Measurements from ENCODE around the gene PRSS35.

Gene PRSS35

DNA sequence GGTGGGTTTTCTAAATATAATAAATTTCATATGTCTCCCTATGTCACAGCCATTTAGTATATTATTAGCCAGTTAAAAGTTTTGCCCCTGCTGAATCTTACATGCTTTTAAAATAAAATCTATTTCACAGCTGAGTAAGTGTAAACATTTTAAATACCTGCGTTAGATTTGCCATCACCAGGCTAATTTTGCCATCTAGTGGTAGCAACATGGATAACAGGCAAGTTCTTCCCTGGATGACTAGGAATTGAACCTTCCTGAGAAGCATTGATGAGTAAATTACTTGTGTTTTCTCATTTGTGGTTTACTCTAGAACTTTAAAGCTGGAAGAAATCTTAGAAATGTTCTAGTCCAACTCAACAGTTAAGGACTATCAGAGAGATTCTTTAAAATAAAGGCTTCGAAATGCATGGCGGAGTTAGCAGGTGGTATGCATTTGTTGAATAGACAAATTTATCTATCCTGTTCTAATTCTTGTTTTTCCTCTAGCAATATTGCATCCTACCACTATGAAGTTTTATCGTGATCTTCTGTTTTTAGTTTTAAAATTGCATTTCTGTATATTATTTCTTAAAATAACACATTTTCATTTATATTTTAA is 2.6 kb downstream of the PRSS35 start:
- DNase-seq (ENCODE audit: low read depth): no peak
- TF ChIP-seq, protein P1, sequence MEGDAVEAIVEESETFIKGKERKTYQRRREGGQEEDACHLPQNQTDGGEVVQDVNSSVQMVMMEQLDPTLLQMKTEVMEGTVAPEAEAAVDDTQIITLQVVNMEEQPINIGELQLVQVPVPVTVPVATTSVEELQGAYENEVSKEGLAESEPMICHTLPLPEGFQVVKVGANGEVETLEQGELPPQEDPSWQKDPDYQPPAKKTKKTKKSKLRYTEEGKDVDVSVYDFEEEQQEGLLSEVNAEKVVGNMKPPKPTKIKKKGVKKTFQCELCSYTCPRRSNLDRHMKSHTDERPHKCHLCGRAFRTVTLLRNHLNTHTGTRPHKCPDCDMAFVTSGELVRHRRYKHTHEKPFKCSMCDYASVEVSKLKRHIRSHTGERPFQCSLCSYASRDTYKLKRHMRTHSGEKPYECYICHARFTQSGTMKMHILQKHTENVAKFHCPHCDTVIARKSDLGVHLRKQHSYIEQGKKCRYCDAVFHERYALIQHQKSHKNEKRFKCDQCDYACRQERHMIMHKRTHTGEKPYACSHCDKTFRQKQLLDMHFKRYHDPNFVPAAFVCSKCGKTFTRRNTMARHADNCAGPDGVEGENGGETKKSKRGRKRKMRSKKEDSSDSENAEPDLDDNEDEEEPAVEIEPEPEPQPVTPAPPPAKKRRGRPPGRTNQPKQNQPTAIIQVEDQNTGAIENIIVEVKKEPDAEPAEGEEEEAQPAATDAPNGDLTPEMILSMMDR (conservative IDR thresholded peaks at IDR 0.05; ENCODE audit: low read depth, low read length): peak; percentile 84
- no peak overlapping the region for H3K4me3 ChIP-seq (ENCODE audit: low read length)

DNA sequence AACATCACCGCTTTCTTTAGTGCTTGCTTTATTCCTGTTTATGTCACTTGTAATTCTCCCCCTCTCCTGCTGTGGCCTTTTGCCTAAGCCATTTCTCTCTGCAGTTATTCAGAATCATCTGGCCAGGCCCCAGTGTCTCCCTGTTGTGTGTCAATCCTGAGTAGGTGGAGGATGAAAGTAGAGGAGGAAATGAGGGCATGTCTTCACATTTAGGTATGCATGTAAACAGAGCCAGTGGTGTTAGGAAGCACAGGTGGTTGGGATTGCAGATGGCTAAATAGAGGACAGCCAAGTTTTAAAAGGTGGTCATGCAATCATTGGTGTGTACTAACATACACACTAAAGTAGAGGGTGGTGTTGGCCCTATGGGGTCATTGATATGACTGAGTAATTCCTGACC is 5.2 kb downstream of the PRSS35 start:
- no peak for DNase-seq (ENCODE audit: low read depth)
- TF ChIP-seq, protein P1 (conservative IDR thresholded peaks at IDR 0.05; ENCODE audit: low read depth, low read length): no peak
- H3K4me3 ChIP-seq (ENCODE audit: low read length): no peak overlapping the region

DNA sequence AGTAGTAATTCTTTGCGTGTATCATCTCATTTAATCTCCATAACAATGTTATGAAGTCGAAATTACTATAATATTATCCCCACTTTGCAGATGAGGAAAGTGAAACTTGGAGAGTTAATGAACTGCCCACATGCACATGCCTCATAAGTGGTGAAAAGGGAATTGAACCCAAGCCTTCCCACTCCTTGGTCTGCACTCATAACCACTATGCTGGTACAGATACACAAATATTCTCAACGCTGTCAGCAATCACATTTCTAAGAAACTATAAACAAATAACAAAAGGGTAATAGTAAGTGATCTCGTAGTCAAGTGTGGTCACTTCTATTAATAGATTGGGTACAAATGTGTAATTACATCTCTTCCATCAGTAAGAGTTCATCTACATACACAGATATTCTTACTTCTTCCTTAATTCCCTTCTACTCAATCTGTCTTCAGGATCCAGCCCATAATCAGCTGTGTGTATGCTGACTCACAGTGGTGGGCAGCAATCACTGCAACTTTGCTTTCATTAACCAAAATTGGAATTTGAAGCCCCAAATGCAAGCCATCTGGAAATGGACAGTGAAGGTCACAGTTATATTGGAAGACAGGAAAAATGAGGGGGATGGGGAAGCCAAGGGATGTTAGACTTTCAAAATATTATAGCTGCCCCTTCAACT is 6.6 kb downstream of the PRSS35 start:
- TF ChIP-seq, protein P1 (conservative IDR thresholded peaks at IDR 0.05; ENCODE audit: low read depth, low read length): peak; percentile 55
- DNase-seq (ENCODE audit: low read depth): no peak

GRCh38 chr6:83536034-83536646 is 23.8 kb downstream of the PRSS35 start:
- DNase-seq (ENCODE audit: low read depth): no peak
- TF ChIP-seq, protein P1 (conservative IDR thresholded peaks at IDR 0.05; ENCODE audit: low read depth, low read length): peak; percentile 84
- H3K4me3 ChIP-seq (ENCODE audit: low read length): no peak overlapping the region

More for the DNA sequence above, 6.6 kb downstream of the PRSS35 start:
- no peak overlapping the region for H3K4me3 ChIP-seq (ENCODE audit: low read length)

GRCh38 chr6:83536647-83537589 is 24.6 kb downstream of the PRSS35 start:
- TF ChIP-seq, protein P1 (conservative IDR thresholded peaks at IDR 0.05; ENCODE audit: low read depth, low read length): no peak
- no peak overlapping the region for H3K4me3 ChIP-seq (ENCODE audit: low read length)
- DNase-seq (ENCODE audit: low read depth): no peak

GRCh38 chr6:83539678-83540077 is 27.3 kb downstream of the PRSS35 start:
- TF ChIP-seq, protein P1 (conservative IDR thresholded peaks at IDR 0.05; ENCODE audit: low read depth, low read length): no peak
- H3K4me3 ChIP-seq (ENCODE audit: low read length): no peak overlapping the region

More at GRCh38 chr6:83539678-83540077, 27.3 kb downstream of the PRSS35 start:
- DNase-seq (ENCODE audit: low read depth): no peak
